DND-41 (cell line): ENCODE data around the gene HSF2BP.
A peak's percentile ranks its signal among the peaks of the same experiment; 100 is the strongest.

Experiments used
- ATAC-seq: fragments of 200-7000 bp; cut with Tn5 transposase; 3 replicates; pipeline ENCODE4 v1.9.1; 2021; ENCODE audit warnings: low read depth; ENCODE audit not compliant: insufficient read depth
- DNase-seq: peaks from one replicate; pipeline ENCODE4 v3.0.0-alpha.2; 2020
- H2AFZ ChIP-seq: 2 replicates; pipeline ENCODE4 v1.6.0; 2012; ENCODE audit warnings: low read depth, low read length
- H3K27ac ChIP-seq: 2 replicates; pipeline ENCODE4 v1.5.1; 2012; ENCODE audit warnings: low read length, inconsistent platforms
- H3K27me3 ChIP-seq: fragments of 200-600 bp; sonication (generic); 2 replicates; pipeline ENCODE4 v1.6.0; 2012; ENCODE audit warnings: low read length, mild to moderate bottlenecking, inconsistent platforms; ENCODE audit not compliant: insufficient read depth, poor library complexity
- H3K36me3 ChIP-seq: 2 replicates; pipeline ENCODE4 v1.5.1; 2012; ENCODE audit warnings: low read length, inconsistent platforms; ENCODE audit not compliant: insufficient read depth
- H3K4me1 ChIP-seq: 2 replicates; pipeline ENCODE4 v1.5.1; 2012; ENCODE audit warnings: mild to moderate bottlenecking, low read length; ENCODE audit not compliant: insufficient read depth
- H3K4me2 ChIP-seq: 2 replicates; pipeline ENCODE4 v1.6.0; 2012; ENCODE audit warnings: mild to moderate bottlenecking, moderate library complexity, low read length, inconsistent platforms; ENCODE audit not compliant: insufficient read depth
- H3K4me3 ChIP-seq, 2 experiments: fragments of 200-600 bp in 1 of 2; shearing (Covaris generic) in 1 of 2; 2 replicates each; pipeline ENCODE4 v1.5.1; 2012 to 2016; ENCODE audit warnings: inconsistent platforms in 2 of 2, low read length in 2 of 2, mild to moderate bottlenecking in 2 of 2, low read depth in 1 of 2, moderate library complexity in 1 of 2
- H3K79me2 ChIP-seq: 2 replicates; pipeline ENCODE4 v1.6.0; 2012; ENCODE audit warnings: low read length, inconsistent platforms; ENCODE audit not compliant: insufficient read depth
- H3K9ac ChIP-seq: 2 replicates; pipeline ENCODE4 v1.6.0; 2012; ENCODE audit warnings: low read depth, mild to moderate bottlenecking, inconsistent platforms, low read length, moderate library complexity
- H3K9me3 ChIP-seq: 2 replicates; pipeline ENCODE4 v1.5.1; 2012; ENCODE audit warnings: low read length, moderate library complexity, mild to moderate bottlenecking, inconsistent platforms; ENCODE audit not compliant: insufficient read depth, severe bottlenecking
- H4K20me1 ChIP-seq: 2 replicates; pipeline ENCODE4 v1.6.0; 2012; ENCODE audit warnings: low read length; ENCODE audit not compliant: insufficient read depth
- CTCF ChIP-seq: IDR thresholded peaks from 2 replicates; pipeline ENCODE4 v1.5.1; 2012; ENCODE audit warnings: borderline replicate concordance, low read length, moderate library complexity, mild to moderate bottlenecking; ENCODE audit not compliant: poor library complexity, severe bottlenecking; ENCODE audit errors: extremely low read depth
- EZH2 ChIP-seq: IDR thresholded peaks from 3 replicates; pipeline ENCODE4 v1.6.1; 2012; ENCODE audit warnings: borderline replicate concordance, low read depth, mild to moderate bottlenecking, moderate library complexity, low read length, inconsistent platforms; ENCODE audit not compliant: severe bottlenecking

The HSF2BP gene

GRCh38 chr21:43659136-43660000, at the start of gene HSF2BP, which contains the start of gene RRP1B:
TSS of gene HSF2BP (minus strand) at chr21:43659488. CDS start at chr21:43658096, 1,392 bp downstream.
TSS of gene RRP1B (plus strand) at chr21:43659560. CDS start at chr21:43659665, 105 bp downstream.
- Histone ChIP-seq H3K4me3 (peak within 1 kb of the TSS; percentile 67 to 94), H4K20me1 (peaks cover 22% of the 10 kb centered on the region; the same call in 1 of the 2 replicates), H3K79me2 (peaks cover 54% of the 10 kb centered on the region), H2AFZ (peak within 1 kb of the TSS; percentile 90), H3K36me3 (peaks cover 33% of the 10 kb centered on the region), H3K27ac (peak within 1 kb of the TSS; percentile 82), H3K27me3 (no peaks in the 10 kb centered on the region), H3K9me3 (no peaks in the 10 kb centered on the region), H3K9ac (peak within 1 kb of the TSS; percentile 91), H3K4me2 (peak within 1 kb of the TSS; percentile 79), H3K4me1 (peaks cover 36% of the 10 kb centered on the region)
- TF ChIP-seq EZH2: no peak
- TF ChIP-seq CTCF: no peak
- ATAC-seq (peak; percentile 87), DNase-seq (peak; percentile 81)

GRCh38 chr21:43708745-43709381, 49.6 kb upstream of the HSF2BP start:
- TF ChIP-seq CTCF: no peak
- TF ChIP-seq EZH2: no peak
- H2AFZ ChIP-seq: no peak overlapping the region
- no peaks in the 10 kb centered on the region for H3K9me3 ChIP-seq
- H3K36me3 ChIP-seq: no peaks in the 10 kb centered on the region
- no peaks in the 10 kb centered on the region for H3K79me2 ChIP-seq
- ATAC-seq (no peak), DNase-seq (no peak)
- H3K9ac ChIP-seq: no peak overlapping the region
- H4K20me1 ChIP-seq: no peaks in the 10 kb centered on the region
- no peaks in the 10 kb centered on the region for H3K4me1 ChIP-seq
- no peaks in the 10 kb centered on the region for H3K27me3 ChIP-seq
- H3K27ac ChIP-seq: no peak overlapping the region
- H3K4me2 ChIP-seq: no peak overlapping the region
- H3K4me3 ChIP-seq: no peak overlapping the region

GRCh38 chr21:43707462-43707861, 48.2 kb upstream of the HSF2BP start:
- DNase-seq: no peak
- no peak overlapping the region for H3K27ac ChIP-seq
- H3K36me3 ChIP-seq: no peaks in the 10 kb centered on the region
- H4K20me1 ChIP-seq: no peaks in the 10 kb centered on the region
- no peak overlapping the region for H3K4me2 ChIP-seq
- H3K4me3 ChIP-seq: no peak overlapping the region
- H2AFZ ChIP-seq: no peak overlapping the region
- no peaks in the 10 kb centered on the region for H3K79me2 ChIP-seq
- no peaks in the 10 kb centered on the region for H3K27me3 ChIP-seq
- TF ChIP-seq CTCF: no peak
- no peak for TF ChIP-seq EZH2
- H3K9ac ChIP-seq: no peak overlapping the region
- no peaks in the 10 kb centered on the region for H3K4me1 ChIP-seq
- no peaks in the 10 kb centered on the region for H3K9me3 ChIP-seq
- ATAC-seq: no peak
